HG02870 (cell line): ENCODE data around the gene MRPS34.
"Not testable (repeated sequence)": the region's sequence is repeated elsewhere in the genome, so short reads cannot be mapped to it uniquely, and the experiment has no call there.

ENCODE experiments used
- ATAC-seq: cut with Tn5 transposase; IDR thresholded peaks from one replicate; pipeline ENCODE4 v1.9.1; 2021; ENCODE audit warnings: mild to moderate bottlenecking, moderate library complexity; ENCODE audit not compliant: unreplicated experiment

The MRPS34 gene

DNA sequence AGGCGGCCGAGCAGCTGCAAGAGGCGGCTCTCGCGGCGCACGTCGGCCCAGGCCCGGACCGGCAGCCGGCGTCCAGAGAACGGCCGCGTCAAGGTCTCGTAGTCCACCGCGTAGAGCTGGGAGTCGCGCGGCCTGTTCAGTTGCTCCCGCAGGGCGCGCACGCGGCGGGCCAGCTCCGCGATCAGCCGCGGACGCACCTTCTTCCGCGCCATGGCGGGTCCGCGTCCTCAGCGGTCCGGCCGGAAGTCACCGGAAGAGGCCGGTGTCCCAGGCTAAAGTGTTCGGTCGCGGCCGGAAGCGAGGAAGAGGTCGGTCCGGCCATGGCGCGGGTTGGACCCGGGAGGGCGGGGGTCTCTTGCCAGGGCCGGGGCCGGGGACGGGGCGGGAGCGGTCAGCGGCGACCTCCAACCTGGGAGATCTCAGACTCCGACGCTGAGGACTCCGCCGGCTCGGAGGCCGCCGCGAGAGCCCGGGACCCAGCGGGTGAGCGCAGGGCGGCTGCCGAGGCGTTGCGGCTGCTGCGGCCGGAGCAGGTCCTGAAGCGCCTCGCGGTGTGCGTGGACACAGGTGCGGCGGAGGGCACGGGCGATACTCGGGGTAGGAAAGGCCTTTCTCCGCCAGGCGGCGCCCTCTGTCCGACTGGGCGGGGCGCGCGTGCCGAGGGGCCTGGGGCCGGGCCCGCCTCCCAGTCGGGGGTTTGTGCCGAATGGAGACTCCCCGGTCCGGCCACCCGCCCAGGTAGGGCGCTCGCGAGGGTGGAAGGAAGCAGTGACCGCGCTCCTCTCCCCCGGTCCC is at the start of gene MRPS34:
Gene MRPS34 (minus strand): TSS at position 227 of the 795 bp plus-strand sequence. CDS start 15 bp downstream, at position 212.
- peak; percentile 40 for ATAC-seq

DNA sequence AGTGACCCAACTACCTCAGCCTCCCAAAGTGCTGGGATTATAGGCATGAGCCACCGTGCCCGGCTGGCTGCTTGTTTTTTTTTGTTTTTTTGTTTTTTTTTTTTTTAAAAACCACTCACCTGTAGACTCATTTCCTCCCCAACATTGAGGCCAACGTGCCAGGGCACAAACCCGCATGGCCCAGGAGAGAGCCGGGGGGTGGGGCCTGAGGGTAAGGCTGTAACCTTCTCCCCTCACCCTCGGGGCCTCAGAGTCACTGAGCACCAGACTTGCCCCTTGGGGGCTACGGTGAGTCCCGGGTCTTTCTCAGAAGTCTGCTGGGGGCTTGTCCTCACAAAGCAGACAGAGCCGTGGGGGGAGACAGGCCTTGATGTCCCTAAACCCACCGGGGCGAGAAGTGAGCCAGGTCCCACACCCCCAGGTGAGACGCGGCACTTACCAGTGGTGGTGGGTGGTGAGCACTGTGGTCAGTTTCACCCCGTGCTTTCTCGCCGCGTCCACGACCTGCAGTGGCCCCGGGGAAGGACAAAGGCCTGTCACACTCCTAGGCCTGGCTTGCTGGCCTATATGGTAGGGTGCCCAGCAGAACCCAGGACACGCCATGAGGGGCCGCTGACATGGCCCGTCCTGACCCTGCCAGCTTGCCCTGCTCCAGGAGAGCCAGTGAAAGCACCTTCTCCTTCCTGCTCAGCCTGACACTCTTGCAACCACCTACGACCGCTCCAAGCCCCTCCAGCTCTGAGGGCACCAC is 49.1 kb upstream of the MRPS34 start:
- no peak for ATAC-seq

DNA sequence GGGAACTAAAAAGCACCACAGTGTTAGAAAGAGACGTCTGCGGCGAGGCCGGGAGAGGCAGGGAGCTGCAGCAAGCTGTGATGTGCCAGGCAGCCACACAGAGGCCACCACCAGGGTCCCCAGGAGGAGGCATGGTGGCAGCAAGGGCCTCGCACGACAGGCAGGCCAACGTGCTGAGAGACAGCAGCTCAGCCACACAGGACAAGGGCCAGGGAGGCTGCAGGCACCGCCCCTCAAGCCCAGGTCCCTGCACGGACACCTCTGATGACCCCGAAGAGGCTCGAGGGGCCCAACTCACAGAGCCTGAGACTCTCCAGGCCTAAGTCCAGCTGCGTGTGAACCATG is 48.0 kb upstream of the MRPS34 start:
- no peak for ATAC-seq

DNA sequence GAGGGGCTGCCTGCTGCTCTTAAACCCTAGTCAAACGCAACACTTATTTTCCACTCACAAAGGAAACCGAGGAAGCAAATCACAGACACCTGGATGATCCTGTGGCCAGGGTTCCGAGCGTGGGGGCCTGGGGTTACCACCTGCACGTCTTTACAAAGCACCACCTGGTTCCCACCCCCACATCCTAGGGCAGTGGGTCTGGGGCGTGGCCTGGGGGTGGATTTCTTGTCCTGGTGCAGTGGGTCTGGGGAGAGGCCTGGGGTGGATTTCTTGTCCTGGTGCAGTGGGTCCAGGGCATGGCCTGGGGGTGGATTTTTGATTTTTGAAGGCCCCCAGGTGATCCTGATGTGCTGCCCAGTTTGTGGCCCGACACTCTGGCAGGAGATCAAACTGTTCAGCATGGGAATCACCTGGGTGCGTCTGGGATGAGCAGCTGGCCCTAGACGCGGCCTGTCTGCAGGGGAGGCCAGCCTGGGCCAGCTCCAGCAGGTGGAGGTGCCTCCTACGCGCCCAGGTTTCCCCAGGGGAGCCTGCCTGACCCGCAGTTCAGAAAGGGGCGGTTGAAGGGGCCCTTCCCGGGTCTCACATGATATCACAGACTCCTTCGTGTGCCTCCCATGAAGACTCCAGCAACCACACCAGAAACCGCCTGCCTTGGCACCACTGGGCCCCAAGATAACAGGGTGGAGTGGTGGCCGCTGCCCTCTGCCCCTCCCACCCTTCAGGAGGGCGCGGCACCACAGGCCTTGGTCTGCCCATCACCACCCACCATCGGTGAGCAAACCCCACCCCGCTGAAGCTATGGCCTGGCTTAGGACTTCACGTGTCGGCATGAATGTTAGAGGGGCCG is 47.4 kb upstream of the MRPS34 start:
- no peak for ATAC-seq

DNA sequence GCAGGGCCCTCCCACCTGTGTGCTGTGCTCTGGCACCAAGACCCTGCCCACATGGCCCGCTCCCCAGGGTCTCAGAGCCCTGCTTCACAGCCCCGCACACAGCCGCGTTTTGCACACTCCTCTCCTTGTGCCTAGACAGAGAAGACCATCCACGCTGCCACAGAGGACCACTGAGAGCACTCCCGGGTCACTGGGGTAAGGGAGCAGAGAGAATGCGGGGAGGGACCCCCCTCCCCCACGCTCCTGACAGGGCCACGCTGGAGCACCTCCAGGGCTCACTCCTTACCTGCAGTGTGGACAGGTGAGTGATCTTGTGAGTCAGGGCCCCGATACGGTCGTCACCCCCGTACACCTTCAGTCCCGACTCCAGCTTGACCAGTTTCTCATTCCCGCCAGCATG is 46.7 kb upstream of the MRPS34 start:
- no peak for ATAC-seq

DNA sequence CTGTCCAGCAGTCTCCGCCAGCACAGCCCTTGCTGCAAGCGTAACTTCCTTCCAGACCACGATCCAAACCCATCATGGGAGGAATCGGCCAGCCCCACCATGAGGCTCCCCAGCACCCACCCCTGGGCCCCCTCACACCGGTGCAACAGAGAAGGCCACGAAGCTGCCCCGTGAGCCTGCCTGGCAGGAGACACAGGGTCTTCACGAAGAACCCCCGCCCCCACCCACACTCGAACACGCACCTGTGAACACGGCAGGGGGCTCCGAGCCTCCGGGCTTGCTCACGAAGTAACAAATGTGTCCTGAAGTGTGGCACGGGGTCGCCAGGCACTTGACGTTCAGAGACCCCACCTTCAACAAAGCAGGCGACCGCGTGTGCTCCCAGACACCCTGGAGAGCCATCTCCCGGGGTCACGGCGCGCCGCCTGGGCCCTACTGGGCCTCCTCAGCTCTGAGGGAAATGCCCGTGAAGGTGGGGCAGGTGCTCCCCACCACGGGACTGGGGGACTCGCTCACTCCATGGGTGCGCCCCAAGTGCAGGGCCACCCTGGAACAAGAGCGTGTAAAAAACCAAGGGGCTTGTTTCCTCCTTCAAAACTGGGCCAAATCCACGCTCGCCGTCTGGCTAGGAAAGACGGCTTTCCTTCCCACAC is 46.1 kb upstream of the MRPS34 start:
- no peak for ATAC-seq

DNA sequence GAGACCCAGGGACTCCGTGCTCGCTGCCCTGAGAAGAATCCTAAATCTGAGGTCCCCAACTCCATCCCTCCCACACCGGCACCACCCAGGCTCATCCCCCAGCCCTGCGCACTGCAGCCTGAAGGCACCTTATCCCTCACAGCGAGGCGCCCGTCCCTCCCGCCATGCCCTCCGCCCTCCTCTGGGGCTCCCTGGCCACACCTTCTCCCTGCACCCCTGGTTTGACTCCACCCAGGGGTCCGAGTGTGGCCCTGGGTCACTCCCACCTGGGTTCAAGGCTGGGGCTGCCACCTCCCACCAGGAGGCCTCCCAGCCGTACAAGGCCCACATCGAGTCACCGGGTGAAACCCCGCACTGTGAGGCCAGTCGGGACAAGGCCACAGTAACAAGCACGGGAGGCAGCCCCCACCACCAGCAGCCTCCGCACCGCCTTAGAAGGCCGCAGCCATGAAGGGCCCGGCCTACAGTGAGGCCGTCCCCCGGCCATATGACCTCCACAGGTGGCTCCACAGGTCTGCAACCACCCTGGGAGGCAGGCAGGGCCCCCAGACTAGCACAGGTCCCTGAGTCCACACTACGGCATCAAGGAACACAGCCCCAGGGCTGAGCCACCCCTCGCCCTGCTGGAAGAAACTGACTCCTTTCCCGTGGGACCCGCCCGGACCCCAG is 45.4 kb upstream of the MRPS34 start:
- ATAC-seq: no peak

DNA sequence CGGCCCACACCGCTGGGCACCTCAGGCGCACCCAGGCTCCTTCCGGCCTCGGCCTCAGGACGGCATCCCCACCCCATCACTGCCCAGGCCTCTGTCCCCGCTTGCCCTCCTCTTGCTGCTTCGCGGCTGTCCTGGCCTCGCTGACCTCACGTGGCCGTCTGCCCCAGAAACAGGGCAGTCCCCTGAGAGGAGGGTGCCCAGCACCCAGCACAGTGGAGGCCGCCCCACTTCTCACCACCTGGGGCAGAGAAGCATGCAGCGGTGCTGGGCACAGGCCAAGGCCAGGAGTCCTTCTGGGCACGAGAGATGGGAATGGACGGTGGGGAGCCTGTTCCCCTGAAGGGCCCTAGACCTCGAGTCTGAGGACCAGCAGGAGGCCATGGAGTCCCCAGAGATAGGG is 44.8 kb upstream of the MRPS34 start:
- no peak for ATAC-seq

DNA sequence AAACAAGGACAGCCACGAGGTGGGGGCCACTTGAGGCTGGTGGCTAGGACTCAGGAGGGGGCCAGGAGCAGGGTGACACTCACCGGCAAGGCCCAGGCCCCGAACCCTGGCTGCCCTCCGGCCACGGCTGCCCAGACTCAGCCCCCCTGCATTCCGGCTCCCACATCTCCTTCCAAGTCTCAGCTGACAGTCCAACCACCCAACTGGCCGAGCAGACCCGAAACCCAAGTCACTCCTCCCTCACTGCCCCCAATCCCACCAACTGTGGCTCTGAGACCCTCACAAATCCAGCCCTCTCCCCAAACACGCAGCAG is 44.3 kb upstream of the MRPS34 start:
- ATAC-seq: no peak

DNA sequence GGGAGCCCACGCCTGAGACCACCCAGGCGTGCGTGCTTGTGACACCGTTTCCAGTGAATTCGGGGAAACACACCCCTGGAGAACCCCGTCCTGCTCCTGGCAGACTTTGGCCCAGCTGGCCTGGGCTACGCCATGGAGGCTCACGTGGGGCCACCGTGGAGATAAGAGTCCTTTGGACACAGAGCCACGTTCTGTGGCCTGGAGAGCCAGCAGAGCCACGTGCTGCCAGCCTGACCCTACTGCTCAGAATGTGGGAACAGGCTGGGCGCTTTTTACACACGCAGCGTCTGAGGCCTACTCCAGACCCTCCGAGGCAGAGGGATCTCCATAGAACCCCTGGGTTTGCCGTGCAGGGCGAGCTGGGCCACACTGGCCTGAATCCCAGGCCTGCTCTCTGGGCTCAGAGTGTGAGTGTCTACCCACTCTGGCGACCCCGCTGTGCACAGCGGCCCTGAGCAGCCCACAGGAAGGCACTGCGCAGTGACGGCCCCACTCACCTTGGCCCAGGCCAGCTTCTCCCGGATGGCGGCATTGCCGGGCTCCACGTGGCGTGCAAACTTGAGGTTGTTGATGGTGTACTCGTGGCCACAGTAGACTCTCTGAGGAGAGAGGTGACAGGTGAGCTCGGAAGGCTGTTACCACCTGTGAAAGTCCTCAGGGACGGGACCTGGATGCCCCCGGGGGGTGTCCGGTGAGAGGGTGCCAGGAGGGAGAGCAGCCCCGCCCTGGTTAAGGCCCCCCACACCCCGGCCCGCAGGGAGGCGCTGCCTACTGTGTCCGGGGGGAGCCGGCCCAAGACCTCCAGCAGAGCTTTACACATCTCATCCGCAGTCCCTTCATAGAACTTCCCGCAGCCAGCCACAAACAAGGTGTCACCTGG is 43.7 kb upstream of the MRPS34 start:
- ATAC-seq: no peak

DNA sequence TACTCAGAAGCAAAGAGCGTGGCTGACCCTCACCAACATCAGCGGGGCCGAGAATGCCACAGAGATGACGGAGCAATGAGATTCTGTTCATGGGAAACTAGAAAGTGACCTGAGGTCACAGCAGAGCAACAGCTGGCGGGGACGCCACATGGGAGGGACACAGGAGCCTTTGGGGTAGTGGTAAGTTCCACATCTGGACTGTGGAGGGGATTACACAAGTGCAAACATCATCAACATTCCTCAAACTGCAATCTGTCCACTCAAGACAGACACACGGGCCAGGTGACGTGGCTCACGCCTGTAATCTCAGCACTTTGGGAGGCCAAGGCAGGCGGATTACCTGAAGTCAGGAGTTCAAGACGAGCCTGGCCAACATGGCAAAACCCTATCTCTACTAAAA is 42.5 kb upstream of the MRPS34 start:
- ATAC-seq: no peak

DNA sequence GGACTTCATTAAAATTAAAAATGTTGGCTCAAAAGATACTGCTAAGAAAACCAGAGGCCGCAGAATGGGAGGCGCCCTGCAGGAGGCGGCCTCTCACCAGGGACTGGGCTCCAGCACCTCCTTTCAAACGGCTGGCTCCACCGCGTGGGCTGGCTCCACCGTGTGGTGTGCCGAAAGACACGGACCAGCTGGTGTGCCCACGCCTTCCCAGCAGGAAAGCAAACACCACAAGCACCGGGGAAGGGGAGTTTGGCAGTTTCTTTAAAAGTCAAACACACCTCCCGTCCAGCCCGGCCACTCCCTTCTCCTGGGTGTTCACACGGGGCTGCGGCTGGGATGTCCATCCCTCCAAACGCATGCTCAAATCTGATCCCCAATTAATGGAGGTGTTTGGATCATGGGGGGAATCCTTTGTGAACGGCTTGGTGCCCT is 39.8 kb upstream of the MRPS34 start:
- no peak for ATAC-seq

DNA sequence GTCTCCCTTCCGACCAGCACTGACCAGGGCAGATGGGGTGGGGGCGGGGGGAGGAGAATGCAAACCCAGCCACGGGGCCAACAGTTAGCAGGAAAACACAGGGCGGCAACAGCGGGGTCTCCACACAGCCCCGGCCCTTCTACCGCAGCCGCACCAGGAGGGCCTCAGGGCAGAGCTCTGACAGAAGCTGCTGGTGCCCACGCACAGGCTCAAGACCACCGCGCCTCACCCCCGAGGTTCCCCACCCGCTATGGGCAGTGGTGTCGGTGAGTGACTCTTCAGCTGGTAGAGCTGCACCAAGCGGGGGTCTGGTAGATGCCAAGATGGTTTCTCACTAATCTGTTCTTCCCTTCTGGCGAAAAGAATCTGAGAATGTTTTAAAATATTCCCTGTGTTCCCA is 37.6 kb upstream of the MRPS34 start:
- ATAC-seq: no peak

DNA sequence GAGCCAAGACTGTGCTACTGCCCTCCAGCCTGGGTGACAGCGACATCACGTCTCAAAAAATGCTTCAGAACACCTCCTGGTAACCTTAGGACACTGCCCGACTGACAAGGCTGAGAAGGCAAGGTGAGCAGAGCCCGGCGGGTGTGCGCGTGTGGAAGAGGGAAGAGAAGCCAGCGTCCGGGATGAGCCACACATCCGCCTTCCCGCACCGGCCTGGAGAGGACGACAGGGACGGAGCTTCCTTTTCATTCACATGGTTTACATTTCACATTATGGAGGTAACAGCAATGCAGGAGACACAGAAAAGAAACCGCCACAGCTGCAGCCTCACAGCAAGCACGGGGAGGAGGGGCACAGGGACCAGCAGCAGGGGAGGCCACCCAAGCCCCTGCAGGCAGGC is 37.2 kb upstream of the MRPS34 start:
- ATAC-seq: no peak

DNA sequence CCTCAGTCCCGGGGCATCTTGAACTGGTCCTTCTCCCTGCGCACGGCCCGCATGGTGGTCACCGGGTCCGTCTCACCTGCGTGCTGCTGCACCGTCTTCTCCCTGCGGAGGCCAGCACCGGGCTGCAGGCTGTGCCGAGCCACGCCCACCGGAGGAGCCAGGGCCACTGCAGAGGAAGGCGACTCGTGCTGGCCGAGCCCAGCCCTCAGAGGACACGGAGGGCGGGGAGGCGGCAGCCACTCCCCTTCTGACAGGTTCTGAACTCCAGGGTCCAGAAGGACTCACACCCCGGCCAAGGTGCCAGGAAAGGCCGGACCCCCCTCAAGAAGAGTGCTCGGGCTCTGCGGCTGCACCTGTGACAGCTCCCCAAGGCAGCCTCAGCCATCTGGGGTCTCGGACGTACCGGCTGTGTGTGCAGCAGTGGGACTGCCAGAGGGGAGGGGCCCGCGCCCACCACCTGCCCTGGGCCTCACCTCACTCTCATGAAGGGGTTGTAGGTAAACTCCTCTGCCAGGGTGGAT is 36.4 kb upstream of the MRPS34 start:
- no peak for ATAC-seq

DNA sequence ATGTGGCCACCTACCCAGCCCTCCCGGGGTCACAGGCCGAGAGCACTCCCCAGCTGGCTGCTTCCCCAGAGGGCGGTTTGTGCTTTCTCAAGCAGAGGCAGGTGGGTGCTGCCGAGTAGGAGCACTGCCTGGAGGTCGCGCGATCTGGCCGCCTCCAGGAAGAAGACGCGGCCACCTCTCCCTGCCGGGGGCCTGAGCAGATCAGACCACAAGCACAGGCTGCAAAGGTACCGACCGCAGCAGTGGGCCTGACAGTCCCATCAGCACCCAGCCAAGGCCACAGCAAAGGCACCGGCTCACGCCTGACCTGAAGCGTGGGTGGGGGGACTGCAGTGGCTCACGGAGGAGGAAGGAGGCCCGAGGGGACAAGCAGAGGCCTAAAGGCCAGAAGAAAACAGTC is 35.8 kb upstream of the MRPS34 start:
- ATAC-seq: no peak

DNA sequence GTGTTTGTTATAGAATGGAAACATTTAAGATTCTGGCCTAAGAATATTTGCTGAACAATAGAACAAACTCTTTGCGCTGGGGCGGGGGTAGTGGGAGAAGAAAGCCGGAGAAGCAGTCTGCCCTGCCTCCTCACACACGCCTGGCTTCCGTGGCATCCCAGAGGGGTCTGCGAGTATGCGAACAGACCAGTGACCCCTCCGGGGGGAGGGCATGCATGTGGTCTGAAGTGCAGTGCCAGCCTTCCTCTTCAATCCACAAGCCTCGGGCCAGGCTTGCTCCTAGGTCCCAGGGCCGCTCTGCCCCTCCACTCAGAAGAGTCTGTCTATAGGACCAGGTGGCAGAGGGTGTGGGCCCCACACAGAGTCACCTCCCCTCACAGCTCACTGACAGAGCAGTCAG is 34.7 kb upstream of the MRPS34 start:
- ATAC-seq: no peak

DNA sequence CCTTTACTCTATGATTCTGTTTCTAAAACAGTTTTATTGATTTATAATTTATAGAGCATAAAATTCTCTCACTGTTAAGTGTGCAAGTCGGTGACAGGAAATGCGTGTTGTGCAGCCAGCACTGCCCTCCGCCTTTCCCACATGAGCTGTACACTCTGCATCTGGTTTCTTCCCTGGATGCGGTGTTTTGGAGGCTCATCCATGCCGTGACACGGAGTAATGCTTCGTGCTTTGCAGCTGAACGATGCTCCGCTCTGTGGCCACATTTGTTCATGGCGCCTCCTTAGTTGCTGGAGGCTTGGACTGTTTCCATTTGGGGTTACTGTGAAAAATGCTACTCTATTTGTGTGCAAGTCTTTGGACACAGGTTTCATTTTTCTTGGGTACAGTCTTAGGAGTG is 27.8 kb upstream of the MRPS34 start:
- no peak for ATAC-seq

DNA sequence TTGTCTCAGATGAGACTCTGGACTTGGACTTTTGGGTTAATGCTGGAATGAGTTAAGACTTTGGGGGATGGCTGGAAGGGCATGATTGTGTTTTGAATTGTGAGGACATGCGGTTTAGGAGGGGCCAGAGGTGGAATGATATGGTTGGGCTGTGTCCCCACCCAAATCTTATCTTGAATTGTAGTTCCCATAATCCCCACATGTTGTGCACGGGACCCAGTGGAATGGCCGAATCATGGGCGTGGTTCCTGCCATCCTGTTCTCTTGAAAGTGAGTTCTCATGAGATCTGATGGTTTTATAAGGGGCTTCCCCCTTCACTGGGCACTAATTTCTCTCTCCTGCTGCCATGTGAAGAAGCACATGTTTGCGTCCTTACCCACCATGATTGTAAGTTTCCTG is 26.3 kb upstream of the MRPS34 start:
- ATAC-seq: not testable (repeated sequence)
